Measurements from ENCODE around the gene ST3GAL6.

ST3GAL6 gene

GRCh38 chr3:98739266-98739665, 23.9 kb upstream of the ST3GAL6 start:
- DNase-seq (ENCODE audit: low read depth in 3 of 3) = no peak

- DNase-seq (ENCODE audit: low read depth in 3 of 3) = no peak
Measured at GRCh38 chr3:98740324-98740723, 22.8 kb upstream of the ST3GAL6 start.

DNA sequence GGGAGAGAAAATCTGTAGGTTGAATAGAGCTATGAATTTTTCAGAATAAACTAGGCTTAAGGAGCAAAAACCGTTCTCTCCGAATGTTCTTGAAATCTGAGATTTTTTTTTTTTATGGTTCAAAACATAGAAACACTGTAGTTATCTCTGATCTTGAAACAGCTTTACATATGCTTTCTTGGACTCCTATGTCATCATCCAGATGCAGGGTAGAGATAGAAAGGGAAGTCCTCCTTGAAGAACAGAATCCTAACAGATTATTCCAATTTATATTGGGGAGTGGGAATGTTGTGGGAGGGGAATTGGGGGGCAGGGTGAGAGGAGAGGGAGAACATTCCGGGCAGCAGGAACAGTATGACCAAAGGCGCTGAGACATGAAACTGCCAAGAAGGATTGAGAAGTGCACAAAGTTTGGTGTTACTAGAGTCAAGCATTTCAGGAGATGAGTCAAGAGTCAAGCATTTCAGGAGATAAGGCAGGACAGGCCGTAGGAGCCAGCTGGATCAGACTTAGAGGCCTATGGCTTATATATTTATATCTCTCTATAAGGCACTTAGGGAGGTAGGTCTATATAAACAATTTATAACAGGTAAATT, 21.9 kb upstream of the ST3GAL6 start:
- DNase-seq (ENCODE audit: low read depth in 3 of 3) = no peak

GRCh38 chr3:98743071-98743470, 20.1 kb upstream of the ST3GAL6 start:
- DNase-seq (ENCODE audit: low read depth in 3 of 3) = no peak

- no peak for DNase-seq (ENCODE audit: low read depth in 3 of 3)
Measured at GRCh38 chr3:98744283-98744682, 18.9 kb upstream of the ST3GAL6 start.

GRCh38 chr3:98745718-98746117, 17.4 kb upstream of the ST3GAL6 start:
- no peak for DNase-seq (ENCODE audit: low read depth in 3 of 3)

- DNase-seq (ENCODE audit: low read depth in 3 of 3) = no peak
Measured at GRCh38 chr3:98746122-98746521, 17.0 kb upstream of the ST3GAL6 start.

DNA sequence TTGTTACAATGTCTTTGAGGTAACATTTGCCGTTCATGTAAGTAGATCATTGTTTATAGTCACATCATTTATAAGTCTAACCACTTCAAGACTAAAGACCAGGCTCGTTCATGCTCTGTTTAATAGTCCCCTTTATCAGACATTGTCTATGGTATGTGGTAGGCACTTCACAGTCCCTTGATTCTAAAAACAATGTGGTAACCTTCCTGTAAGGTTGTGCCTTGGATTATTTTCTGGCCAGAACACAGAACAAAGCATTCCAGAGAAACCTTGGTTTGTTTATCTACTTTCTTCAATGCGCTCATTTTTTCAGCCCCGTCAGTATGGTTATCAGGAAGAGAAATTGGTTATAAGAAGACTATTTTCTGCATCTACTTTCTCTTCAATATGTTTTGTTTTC, 16.3 kb upstream of the ST3GAL6 start:
- DNase-seq (ENCODE audit: low read depth in 3 of 3) = no peak

GRCh38 chr3:98750276-98750919, 12.7 kb upstream of the ST3GAL6 start:
- no peak for DNase-seq (ENCODE audit: low read depth in 3 of 3)

- DNase-seq (ENCODE audit: low read depth in 3 of 3) = no peak
Measured at GRCh38 chr3:98754483-98754882, 8.7 kb upstream of the ST3GAL6 start.

DNA sequence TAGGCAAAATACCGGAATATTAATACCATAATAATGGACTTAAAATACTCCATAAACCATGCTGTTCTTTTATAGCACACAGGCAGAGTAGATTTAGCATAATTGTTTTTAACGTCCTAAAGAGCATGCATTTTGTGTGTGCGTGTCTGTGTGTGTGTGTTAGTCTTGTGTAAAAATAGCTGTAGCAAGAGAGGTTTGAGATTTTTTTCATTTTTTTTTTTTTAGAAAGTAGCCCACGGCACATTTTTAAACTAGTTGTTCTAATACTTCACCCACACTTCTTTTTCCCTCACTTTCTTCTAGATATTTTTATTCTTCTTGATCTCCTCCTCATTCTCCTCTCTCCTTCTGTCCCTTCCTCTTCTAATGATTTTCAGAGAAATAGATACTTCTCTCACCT, 7.5 kb upstream of the ST3GAL6 start:
- no peak for DNase-seq (ENCODE audit: low read depth in 3 of 3)

DNA sequence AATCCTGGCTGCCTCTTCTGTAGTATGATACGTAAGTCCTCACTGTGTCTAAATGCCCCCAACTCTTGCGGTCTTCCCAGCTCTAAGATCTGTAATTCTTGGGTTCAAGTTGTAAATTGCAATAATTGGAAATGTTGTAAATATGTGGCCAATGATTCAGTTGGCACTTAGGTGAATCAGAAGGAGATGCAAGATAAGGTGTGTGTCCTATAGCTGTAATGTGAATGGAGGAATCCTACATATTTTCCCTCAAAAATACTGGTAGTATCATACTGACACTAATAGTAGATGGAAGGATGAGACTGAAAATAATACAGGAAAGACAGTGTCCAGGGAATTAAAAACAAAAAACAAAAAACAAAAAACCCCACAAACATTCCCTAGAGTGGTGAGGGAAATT, 3.5 kb upstream of the ST3GAL6 start:
- no peak for DNase-seq (ENCODE audit: low read depth in 3 of 3)

DNA sequence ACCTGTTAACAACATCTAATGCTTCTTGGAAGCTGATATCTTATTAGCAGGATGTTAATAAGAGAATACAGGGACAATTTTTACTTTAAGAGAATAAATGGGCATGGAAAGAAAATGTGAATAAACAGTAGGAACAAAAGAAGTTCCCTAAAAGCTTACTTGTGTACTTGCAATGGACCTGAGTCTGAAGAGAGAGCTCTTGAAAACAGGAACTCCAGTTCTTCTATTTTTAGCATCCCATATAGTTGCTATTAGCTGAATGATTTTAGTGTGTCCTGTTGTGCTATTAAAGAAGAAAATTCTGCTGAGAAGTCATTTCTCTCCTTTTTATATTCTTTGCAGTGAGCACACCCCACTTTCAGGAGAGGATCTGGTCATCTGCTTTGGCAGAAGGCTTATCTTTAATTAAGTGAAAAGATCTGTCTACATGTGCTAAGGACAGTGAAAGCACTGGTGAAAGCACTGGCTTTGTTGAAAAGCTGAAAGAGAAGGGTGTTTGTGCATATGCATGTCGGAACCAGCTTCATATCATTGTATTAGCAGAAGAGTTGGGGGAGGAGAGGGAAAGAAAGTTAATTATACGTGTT, 1.4 kb upstream of the ST3GAL6 start:
- DNase-seq (ENCODE audit: low read depth in 3 of 3) = no peak

DNA sequence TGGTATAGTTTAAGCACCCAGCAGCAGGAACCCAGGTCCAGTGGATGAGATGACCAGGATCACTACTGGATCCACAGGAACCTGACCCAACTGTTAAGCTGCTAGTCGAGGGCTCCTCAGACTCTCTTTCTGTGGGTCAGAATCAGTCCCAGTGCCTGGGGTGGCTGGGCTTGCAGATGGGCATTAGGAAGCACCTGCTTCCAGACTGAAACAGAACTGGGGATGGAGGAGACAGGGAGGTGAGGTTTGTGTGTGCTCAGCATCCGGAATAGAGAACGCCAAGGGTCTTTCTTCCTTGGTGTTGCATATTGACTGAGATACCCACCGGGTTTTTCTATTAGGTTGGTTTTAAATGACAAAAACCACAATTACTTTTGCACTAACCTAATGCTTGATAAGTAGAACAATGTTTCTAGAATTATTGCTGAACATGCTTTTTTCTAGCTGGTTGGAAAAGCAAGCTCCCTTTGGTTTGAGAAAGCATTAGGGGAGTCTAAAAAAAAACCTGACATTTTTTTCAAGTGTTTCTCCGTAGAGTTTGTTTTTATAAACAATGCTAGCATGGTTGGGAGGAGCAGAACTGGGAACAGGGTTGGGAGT, 779 bp downstream of the ST3GAL6 start:
- no peak for DNase-seq (ENCODE audit: low read depth in 3 of 3)

GRCh38 chr3:98764472-98764884, 1.3 kb downstream of the ST3GAL6 start:
- no peak for DNase-seq (ENCODE audit: low read depth in 3 of 3)

DNA sequence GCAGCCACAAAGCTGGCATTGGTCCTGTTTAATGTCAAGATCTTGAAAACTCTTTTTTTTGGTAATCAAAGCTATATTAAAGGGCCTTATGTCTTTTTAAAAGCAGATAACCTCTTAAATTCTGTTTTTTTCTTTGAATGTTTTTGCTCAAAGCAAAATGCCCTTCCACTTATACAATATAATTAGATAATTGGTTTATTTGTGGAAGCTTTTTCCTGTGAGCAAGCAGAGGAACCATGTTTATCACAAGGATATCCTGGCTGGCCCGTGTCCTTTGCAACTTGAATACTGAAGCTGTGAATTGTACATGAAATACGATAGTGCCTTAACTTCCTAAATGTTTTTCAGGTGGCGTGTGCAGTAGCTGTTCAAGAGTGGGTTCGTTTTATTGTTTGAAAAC, 2.6 kb downstream of the ST3GAL6 start:
- no peak for DNase-seq (ENCODE audit: low read depth in 3 of 3)

DNA sequence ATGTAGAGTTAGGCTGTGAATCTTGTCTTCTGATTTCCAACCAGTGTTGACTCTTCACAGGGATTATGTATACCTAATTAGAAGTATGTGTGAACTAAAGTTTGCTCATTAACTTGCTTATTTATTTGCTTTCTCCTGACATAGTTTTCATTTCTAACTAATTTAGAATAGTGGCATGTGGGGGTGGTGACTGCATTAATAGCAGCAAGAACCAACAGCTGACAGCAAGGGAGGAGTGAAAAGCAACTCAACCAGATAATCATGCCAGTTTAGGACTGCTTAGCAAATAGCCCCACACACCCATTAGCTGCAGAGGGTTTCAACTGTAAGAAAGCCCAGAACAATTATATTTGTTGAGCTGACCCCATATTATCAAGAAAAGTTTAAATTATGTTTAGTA, 3.8 kb downstream of the ST3GAL6 start:
- DNase-seq (ENCODE audit: low read depth in 3 of 3) = no peak

DNA sequence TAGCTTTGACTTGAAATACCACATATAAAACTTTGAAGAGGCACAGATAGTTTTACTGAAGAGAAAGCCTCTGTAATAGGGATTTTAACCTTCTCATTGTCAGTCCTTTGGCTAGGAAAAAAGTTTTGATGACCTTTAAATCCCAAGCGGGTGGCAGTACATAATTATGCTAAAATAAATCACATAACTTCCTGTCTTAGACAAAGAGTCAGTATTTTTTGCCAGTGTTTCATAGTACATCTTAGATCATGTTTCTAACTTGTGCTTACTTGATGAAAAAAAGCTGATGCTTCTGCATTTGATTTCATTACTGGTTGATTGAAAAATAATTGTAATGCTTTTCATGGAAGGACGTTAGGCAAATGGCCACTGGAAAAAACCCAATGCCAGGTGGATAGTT, 5.8 kb downstream of the ST3GAL6 start:
- DNase-seq (ENCODE audit: low read depth in 3 of 3) = no peak

DNA sequence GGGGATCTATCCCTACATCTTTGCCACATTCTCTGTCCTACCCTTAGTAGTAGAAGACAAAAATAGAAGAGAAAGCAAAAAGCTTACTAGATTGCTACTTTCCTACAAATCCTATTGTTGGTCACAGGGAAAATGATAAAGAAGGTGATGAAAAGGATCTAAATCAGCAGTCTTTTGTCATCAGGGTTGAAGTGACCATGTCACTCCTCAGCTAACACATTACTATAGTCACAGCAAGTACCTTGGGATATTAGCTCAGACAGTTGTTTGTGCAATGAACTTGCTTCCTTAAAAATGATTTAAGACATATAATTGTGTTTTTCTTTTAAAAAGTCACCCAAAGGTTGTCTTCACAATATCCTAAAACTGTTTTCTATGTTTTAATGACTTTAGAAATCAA, 6.3 kb downstream of the ST3GAL6 start:
- no peak for DNase-seq (ENCODE audit: low read depth in 3 of 3)

DNA sequence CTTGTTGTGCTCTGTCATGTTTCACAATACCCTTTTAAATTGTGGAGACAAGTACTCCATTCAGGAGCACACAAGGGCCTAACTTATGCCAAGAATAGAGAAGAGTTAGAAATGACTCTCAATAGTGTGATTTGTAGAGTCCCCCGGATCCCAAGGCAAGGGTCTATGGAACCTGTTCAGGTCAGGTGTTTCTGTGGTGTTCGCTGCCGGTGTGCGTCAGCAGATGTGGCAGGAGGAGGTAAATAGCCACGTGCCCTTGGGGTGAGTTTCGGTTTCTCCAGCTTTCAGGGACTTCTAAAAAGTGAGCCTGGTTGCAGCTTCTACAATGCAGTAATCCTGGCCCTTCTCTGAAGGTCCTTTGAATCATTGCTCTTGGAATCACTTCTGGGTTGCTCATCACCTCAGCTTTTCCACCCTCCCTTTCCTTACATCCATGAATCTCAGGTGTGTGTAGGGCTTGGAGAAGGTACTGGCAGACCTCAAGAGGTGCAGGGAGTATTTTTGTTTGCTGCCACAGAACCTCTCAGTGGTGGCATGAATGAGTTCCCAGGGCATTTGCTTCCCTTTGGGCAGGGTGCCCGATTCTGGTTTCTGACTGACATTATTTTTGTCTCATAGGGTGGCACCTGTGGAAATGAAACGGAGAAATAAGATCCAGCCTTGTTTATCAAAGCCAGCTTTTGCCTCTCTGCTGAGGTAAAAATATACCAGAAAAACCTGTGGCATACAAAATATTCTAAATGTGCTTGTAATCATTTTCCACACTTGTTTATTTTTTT, 7.3 kb downstream of the ST3GAL6 start:
- DNase-seq (ENCODE audit: low read depth in 3 of 3) = no peak

- DNase-seq (ENCODE audit: low read depth in 3 of 3) = no peak
Measured at GRCh38 chr3:98772022-98772421, 8.9 kb downstream of the ST3GAL6 start.

- DNase-seq (ENCODE audit: low read depth in 3 of 3) = no peak
Measured at GRCh38 chr3:98775459-98776139, 12.5 kb downstream of the ST3GAL6 start.

Measured in stimulated activated CD4-positive, alpha-beta T cell treated with anti-CD3 and anti-CD28 coated beads, TNF-alpha, amount 100 ng/mL, for 4 hours (primary cell).